CD4-positive, alpha-beta T cell treated with Interleukin-12 subunit alpha and Interleukin-12 subunit beta, for 1 hour (primary cell): Measurements from ENCODE around the gene PARVG.

Source experiments
- DNase-seq: peaks from one replicate; pipeline ENCODE4 v3.0.0-alpha.2; 2020

The PARVG gene

DNA sequence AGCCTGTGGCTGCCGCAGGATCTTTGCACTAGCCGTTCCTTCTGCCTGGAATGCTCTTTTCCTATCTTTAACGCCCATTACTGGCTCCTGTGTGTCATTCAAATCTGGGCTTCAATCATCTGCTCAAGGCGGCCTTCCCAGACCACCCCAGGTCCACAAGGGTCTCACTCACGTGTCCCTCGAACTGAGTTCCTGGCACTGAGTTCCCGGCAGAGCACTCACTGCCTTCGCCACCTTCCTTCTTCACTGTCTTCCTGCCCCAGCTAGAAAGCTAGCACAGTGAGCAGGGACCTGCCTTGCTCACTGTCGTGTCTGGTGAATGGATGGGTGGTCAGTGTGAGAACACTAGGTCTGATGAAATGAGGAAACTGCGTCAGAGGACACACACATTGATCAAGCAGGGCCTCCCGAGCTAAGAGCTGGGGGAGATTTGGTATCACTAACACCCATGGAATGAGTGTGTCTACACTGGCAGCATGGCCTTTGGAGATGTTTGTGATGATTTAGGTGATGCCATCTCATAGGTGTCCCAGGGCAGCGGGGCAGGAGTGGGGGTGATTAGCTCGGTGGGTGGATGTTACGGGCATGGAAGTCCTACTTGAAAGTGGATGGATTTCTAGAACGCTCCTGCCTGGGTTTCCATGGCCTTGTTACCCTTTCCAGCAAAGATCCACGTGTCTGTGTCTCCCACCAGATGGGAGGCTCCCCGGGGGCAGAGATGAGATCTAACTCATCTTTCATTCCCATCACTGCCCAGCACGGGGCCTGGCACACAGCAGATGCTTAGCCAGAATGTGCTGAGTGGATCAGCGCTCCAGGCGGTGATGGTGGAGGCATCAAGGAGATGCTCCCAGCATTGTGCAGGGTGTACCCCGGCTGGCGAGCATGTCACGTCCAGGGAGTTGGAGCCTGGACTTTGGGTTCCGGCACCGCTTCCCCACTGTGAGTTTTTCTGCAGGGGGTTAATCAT lies 67.5 kb downstream of the PARVG start:
- DNase-seq = no peak

DNA sequence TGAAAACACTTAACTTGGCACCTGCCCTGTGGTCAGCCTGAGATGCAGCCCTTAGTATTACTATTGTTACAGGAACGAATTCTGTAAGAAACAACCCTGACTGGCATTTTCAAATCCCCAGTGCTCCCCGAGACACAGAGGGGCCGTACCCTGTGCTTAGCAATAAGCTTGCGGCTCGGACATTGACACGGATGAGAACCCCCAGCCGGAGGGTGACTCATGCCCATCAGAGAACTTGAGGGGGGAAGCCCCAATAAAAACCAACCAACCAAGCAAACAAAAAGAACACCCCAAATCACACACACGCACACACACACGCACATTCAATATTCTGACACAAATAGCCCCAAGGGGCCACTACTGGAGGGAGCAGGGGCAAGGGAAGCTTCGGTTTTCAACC lies 68.2 kb downstream of the PARVG start:
- DNase-seq = no peak

GRCh38 chr22:44249376-44250147 lies 68.8 kb downstream of the PARVG start:
- no peak for DNase-seq

DNA sequence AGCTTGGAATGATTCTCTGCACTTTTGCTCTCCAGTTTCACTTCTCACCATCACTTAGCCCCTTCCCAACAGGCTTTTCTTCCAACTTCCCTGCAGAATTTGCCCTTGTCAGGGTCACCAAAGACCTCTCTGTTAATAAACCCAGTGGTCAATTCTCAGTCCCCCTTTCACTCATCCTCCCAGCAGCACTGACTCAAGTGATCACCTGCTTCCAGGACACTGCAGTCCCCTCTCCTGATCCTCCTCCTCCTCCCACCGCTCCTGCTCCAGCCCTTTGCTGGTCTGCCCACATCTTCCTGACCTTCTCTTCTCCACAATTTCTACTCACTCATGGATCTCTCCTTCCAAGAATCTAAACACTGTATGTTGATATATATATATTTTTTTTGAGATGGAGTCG lies 74.1 kb downstream of the PARVG start:
- no peak for DNase-seq

DNA sequence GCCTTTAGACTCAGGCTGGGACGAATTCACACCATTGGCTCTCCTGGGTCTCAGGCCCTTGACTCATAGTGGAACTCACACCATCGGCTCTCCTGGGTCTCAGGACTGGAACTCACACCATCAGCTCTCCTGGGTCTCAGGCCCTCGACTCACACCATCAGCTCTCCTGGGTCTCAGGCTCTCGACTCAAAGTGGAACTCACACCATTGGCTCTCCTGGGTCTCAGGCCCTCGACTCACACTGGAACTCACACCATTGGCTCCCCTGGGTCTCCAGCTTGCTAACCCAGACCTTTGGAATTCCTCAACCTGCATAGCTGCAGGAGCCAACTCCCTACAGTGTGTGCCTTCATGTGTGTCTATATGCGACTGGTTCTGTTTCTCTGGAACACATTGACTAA lies 75.4 kb downstream of the PARVG start:
- no peak for DNase-seq

- DNase-seq = no peak
Observed at GRCh38 chr22:44256556-44257485, 76.1 kb downstream of the PARVG start.
